Activated B cell treated with CpG ODN at 0.5 μM for 24 hours (primary cell): ENCODE measurements around the gene FSD2. TPM values are rescaled to one million over a fixed set of nuclear protein-coding genes. Genes with fewer than 3 reads are reported as not detected.

Experiments used
- ATAC-seq: fragments of 200-7000 bp; cut with Tn5 transposase; one replicate; pipeline ENCODE4 v1.10.0; 2021; ENCODE audit warnings: low read depth, mild to moderate bottlenecking, moderate library complexity
- CTCF ChIA-PET: fragments of 350-600 bp; sonication (Branson Sonifier 250); formaldehyde crosslinking; loops from one replicate; lab custom pipeline; 2021; ENCODE audit warnings: antibody characterized with exemption; lab: Charles Lee
- POLR2A ChIA-PET: fragments of 350-600 bp; sonication (Branson Sonifier 250); formaldehyde crosslinking; loops from one replicate; lab custom pipeline; 2021; ENCODE audit warnings: antibody characterized with exemption; lab: Charles Lee
- DNase-seq: peaks from one replicate; pipeline ENCODE4 v3.0.0; 2022
- H3K27ac Mint-ChIP-seq: one replicate; pipeline ENCODE4 v1.8.0; 2020; ENCODE audit warnings: mixed read lengths
- H3K27me3 Mint-ChIP-seq: one replicate; pipeline ENCODE4 v1.8.0; 2021; ENCODE audit warnings: mixed read lengths
- H3K36me3 Mint-ChIP-seq: one replicate; pipeline ENCODE4 v1.8.0; 2021; ENCODE audit warnings: low read depth, mixed read lengths
- H3K4me1 Mint-ChIP-seq: one replicate; pipeline ENCODE4 v1.8.0; 2021; ENCODE audit warnings: mixed read lengths
- H3K4me3 Mint-ChIP-seq: one replicate; pipeline ENCODE4 v1.8.0; 2020; ENCODE audit warnings: mild to moderate bottlenecking, mixed read lengths
- H3K9me3 Mint-ChIP-seq: one replicate; pipeline ENCODE4 v1.8.0; 2020; ENCODE audit warnings: mixed read lengths
- intact Hi-C: fragments of 100-400 bp; cut with micrococcal nuclease; formaldehyde crosslinking; loops from one replicate; pipeline ENCODE4 v1.15.1; 2024
- total RNA-seq: library from RNA; stranded (reverse); gene quantifications from 2 replicates; pipeline ENCODE4 v1.2.3, GENCODE V29; 2022
- TF ChIP-seq, protein P1 (sequence below): fragments of 200-600 bp; IDR thresholded peaks from one replicate; pipeline ENCODE4 v1.8.0; 2022; ENCODE audit warnings: antibody characterized with exemption, mild to moderate bottlenecking

The FSD2 gene
- total RNA-seq, 1 donor from 2014 or later = not detected

DNA sequence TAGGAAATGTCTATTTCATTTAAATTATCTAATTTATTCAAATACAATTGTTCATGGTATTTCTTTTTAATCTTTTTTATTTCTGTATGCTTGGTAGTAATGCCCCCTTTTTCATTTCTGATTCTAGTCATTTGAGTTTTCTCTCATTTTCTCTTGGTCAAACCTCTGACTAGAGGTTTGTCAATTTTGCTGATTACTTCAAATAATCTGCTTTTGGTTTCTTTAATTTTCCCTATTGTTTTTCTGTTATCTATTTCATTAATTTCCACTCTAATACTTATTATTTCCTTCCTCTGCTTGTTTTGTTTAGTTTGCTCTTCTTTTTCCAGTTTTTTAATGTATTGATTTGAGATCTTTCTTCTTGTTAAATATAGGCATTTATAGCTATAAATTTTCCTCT lies 12.1 kb downstream of the FSD2 start:
- Mint-ChIP-seq H3K9me3 (peaks cover 17% of the 10 kb centered on the region), H3K4me3 (no peak overlapping the region), H3K4me1 (no peaks in the 10 kb centered on the region), H3K36me3 (no peaks in the 10 kb centered on the region), H3K27me3 (no peaks in the 10 kb centered on the region), H3K27ac (no peak overlapping the region)
- intact Hi-C loops = no loop called here
- ATAC-seq = no peak
- ChIA-PET CTCF (no interaction called here), POLR2A (no interaction called here)
- TF ChIP-seq, protein P1, sequence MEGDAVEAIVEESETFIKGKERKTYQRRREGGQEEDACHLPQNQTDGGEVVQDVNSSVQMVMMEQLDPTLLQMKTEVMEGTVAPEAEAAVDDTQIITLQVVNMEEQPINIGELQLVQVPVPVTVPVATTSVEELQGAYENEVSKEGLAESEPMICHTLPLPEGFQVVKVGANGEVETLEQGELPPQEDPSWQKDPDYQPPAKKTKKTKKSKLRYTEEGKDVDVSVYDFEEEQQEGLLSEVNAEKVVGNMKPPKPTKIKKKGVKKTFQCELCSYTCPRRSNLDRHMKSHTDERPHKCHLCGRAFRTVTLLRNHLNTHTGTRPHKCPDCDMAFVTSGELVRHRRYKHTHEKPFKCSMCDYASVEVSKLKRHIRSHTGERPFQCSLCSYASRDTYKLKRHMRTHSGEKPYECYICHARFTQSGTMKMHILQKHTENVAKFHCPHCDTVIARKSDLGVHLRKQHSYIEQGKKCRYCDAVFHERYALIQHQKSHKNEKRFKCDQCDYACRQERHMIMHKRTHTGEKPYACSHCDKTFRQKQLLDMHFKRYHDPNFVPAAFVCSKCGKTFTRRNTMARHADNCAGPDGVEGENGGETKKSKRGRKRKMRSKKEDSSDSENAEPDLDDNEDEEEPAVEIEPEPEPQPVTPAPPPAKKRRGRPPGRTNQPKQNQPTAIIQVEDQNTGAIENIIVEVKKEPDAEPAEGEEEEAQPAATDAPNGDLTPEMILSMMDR = no peak
- DNase-seq = no peak

DNA sequence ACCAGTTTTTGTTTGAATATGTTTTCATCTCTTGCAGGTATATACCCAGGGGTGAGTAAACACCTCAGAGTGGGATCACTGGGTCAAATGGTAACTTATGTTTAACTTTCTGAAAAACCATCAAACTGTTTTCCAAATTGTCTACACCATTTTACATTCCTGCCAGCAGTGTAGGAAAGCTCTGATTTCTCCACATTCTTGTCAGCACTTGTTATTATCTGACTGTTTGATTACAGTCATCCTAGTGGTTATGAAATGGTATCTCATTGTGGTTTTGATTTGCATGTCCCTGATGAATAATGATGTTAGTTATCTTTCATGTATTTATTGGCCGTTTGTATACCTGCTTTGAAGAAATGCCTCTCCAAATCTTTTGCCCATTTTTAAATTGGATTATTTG lies 13.8 kb downstream of the FSD2 start:
- ChIA-PET CTCF (no interaction called here), POLR2A (no interaction called here)
- TF ChIP-seq, protein P1 = no peak
- Mint-ChIP-seq H3K4me1 (no peaks in the 10 kb centered on the region), H3K9me3 (peaks cover 17% of the 10 kb centered on the region), H3K4me3 (no peak overlapping the region), H3K27me3 (no peaks in the 10 kb centered on the region), H3K36me3 (no peaks in the 10 kb centered on the region), H3K27ac (no peak overlapping the region)
- no peak for ATAC-seq
- intact Hi-C loops = no loop called here
- no peak for DNase-seq

DNA sequence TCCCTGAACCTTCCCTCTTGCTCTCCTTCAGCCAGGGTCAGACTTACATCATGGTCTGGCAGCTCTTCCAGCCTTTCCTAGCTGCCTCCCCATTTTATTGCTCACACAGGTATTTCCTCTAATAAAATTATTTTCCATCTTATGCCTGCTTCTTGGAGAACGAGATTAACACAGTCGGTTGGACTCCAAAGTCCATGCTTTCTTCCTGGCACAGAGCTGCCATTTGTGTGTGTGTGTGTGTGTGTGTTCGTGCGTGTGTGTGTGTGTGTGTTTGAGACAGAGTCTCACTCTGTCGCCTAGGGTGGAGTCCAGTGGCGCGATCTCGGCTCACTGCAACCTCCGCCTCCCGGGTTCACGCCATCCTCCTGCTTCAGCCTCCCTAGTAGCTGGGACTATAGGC lies 15.5 kb downstream of the FSD2 start:
- DNase-seq (no peak), ATAC-seq (no peak)
- ChIA-PET CTCF (no interaction called here), POLR2A (no interaction called here)
- H3K9me3 Mint-ChIP-seq = peaks cover 17% of the 10 kb centered on the region
- H3K27me3 Mint-ChIP-seq = peaks cover 4% of the 10 kb centered on the region
- H3K4me3 Mint-ChIP-seq = no peak overlapping the region
- H3K27ac Mint-ChIP-seq = no peak overlapping the region
- H3K36me3 Mint-ChIP-seq = no peaks in the 10 kb centered on the region
- intact Hi-C loops = no loop called here
- no peaks in the 10 kb centered on the region for H3K4me1 Mint-ChIP-seq
- TF ChIP-seq, protein P1 = no peak

DNA sequence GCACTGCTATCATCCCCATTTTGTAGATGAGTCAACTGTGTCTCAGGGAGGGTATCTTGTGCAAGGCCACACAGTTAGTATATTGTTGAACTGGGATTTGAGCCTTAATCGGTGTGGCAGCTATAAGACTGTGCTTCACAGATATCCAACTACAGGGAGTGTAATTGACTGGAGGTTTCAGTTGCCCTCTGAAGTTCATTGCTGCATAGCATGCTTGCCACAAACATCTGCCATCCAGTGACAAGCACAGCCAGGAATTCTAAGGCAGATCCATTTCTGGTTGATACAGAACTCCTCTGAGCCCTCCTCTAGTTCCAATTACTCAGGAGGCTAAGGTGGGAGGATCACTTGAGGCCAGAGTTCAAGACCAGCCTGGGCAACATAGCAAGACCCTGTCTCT lies 16.4 kb downstream of the FSD2 start:
- intact Hi-C loops = no loop called here
- ATAC-seq = no peak
- POLR2A ChIA-PET = no interaction called here
- H3K36me3 Mint-ChIP-seq = no peaks in the 10 kb centered on the region
- H3K27me3 Mint-ChIP-seq = peaks cover 4% of the 10 kb centered on the region
- no peak overlapping the region for H3K4me3 Mint-ChIP-seq
- no peak overlapping the region for H3K27ac Mint-ChIP-seq
- TF ChIP-seq, protein P1 = no peak
- H3K9me3 Mint-ChIP-seq = peaks cover 15% of the 10 kb centered on the region
- no peaks in the 10 kb centered on the region for H3K4me1 Mint-ChIP-seq
- CTCF ChIA-PET = no interaction called here
- DNase-seq = no peak

DNA sequence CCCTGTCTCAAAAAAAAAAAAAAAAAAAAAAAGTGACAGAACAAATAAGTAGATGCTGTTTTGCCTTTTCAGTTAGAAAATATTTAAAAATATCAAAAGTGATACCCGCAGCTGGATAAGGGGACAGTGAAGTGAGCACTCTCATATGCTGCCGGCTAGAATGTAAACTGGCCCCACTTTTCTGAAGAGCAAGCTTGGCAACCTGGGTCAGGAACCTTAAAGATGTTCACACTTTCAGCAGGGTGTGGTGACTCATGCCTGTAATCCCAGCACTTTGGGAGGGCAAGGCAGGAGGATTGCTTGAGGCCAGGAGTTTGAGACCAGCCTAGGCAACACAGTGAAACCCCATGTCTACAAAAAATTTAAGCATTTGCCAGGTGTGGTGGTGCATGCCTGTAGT lies 17.4 kb downstream of the FSD2 start:
- CTCF ChIA-PET = no interaction called here
- H3K4me1 Mint-ChIP-seq = no peaks in the 10 kb centered on the region

More for the DNA sequence above, 17.4 kb downstream of the FSD2 start:
- Mint-ChIP-seq H3K9me3 (peaks cover 8% of the 10 kb centered on the region), H3K27ac (no peak overlapping the region), H3K27me3 (peaks cover 6% of the 10 kb centered on the region), H3K4me3 (no peak overlapping the region), H3K36me3 (no peaks in the 10 kb centered on the region)
- intact Hi-C loops = no loop called here
- POLR2A ChIA-PET = no interaction called here
- TF ChIP-seq, protein P1 = no peak
- ATAC-seq (no peak), DNase-seq (no peak)
